Hepatocyte (in vitro differentiated cells): ENCODE results near the gene ATG4B.

Experiments
- CTCF ChIP-seq: fragments of 200-600 bp; sonication (generic); IDR thresholded peaks from 2 replicates; pipeline ENCODE4 v1.5.1; 2016; ENCODE audit warnings: antibody characterized with exemption, mild to moderate bottlenecking; ENCODE audit not compliant: poor library complexity
- EZH2 ChIP-seq: fragments of 200-600 bp; sonication (generic); IDR thresholded peaks from 2 replicates; pipeline ENCODE4 v1.6.1; 2016; ENCODE audit warnings: antibody characterized with exemption, mild to moderate bottlenecking, borderline replicate concordance
- EZH2phosphoT487 ChIP-seq: fragments of 200-600 bp; sonication (generic); IDR thresholded peaks from one replicate; pipeline ENCODE4 v1.6.1; 2018; ENCODE audit warnings: antibody characterized with exemption, mild to moderate bottlenecking, low read depth, moderate library complexity; ENCODE audit not compliant: unreplicated experiment, severe bottlenecking

- TF ChIP-seq CTCF (no peak), EZH2 (no peak), EZH2phosphoT487 (no peak)
Measured at GRCh38 chr2:241639385-241639784, 1.9 kb downstream of the ATG4B start.
